ENCODE measurements around the gene DYRK2.

The DYRK2 gene

DNA sequence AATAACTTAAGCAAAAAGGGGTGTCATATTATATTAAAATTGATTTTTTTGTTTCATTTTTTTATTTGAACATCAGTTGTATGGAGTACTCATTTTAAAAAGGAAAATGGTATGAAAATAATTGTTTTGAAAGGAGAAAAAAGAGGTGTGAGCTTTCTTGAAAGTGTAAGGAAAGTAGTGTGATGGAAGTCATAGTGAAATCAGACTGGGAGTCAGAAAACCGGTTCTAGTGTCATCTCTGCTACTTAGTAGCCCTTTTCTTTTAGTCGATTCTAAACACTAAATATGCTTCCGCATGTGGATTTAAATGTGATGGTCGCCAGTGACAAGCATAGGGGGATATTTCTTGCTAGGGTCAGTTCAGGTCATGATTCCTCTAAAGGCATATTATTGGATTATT, 1.8 kb upstream of the DYRK2 start:
- no peak for DNase-seq

DNA sequence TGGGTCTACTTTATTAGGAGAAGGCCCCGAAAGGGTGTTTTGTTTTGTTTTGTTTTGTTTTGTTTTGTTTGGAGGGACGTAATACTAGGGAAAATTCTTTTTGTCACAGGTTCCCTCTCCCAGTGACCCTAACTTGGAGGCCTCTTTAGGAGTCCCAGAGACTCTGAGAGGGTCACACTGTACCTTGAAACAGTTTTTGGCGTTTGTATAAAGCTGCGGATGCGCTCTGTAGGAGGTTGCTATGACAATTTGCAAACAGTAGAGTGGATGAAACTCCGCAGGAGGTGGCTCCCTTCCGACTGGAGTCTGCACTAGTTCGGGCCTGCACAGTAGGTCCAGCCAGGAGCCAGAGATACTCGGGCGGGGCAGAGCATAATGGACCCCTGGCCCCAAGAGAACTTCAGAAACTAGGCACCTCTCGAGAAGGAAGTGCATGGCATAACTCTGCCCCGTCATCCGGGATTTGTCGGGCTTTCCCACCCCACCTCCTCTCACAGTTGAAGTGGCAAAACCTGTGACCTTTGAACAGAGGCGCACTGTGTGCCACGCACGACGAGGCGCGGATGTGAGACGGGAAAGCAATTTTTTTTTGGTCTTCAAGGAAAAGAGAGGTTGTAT, 1.3 kb upstream of the DYRK2 start:
- DNase-seq, result peak; percentile 45

DNA sequence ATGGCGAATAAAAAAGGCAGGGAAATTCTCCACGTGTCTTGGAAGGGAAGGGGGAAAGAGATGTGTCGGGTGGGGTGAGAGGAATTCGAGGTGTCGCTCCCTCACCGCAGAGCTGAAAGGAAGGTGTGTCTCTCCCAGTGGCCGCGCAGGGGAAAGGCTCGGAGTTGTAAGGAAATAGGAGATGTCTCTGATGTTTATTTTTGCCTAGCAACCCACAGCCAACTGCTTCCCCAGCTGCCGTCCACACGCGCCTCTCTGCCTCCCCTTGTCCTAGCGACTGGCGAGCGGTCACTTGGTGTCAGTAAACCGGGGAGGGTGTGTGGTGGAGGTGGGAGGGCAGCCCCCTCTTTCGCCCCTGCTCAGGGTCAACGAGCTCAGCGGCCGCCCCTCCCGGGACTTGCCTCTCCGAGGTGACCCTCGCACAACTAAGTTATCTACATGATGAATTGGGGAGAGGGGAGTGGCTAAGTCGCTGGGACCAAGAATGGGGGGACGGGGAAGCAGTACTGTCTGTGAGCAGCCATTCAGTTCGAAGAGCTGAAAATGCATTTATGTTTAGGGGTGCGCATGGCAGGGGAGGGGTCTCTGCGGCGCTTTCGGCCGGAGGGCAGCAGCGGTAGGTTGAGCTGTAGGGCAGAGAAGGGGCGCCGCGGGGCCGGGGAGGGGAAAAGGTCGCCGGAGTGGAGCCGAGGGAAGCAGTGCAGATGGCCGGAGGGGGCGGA, 585 bp upstream of the DYRK2 start:
- DNase-seq, result no peak

DNA sequence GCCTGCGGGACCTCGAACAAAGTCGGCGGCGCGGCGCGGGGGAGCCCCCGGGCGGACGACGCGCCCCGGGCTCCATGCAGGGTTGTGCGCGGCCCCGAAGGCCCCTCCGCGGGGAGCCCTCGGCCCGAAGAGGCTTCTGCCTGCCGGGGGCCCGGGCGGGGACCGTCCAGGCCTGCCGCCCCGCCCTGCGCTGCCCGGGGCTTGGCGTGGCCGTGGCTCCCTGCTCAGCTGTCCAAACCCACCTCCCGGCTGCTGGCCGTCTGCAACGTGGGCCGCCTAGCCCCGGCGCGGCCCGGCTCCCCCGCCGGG, 670 bp downstream of the DYRK2 start:
- no peak for DNase-seq

DNA sequence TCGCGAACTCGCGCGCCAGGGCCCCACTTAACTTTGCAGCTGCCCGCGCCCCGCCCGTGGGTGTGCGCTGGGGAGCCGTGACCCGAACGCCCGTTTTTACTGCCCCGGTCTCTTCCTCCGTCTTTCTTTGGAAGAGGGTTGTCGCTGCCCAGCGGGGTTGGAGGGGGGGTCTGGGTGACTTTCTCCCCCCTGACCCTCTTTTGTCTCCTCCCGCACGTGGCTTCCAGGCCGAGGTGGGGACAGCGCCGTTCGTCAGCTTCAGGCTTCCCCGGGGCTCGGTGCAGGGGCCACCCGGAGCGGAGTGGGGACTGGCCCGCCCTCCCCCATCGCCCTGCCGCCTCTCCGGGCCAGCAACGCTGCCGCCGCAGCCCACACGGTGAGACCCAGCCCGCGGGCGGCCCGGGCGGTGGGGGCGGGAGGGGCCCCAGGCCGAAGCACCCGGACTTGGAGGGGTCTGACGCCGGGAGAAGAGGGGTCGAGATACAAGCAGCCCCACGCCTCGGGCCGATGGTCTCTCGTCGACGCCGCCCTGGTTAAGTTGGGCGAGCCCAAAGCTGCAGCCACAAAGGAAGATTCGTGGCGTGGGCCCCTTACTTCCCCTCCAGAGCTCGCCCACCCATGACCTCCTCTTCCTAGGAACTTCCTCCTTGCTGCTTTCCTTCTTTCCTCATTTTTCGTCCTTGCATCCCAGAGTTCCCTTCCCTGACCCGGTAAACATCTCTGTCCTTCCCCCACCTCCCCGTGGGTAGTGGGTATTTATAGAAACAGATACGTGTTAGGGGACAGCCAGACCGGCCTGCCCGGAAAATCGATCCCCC, 1.2 kb downstream of the DYRK2 start:
- peak; percentile 66 for DNase-seq

DNA sequence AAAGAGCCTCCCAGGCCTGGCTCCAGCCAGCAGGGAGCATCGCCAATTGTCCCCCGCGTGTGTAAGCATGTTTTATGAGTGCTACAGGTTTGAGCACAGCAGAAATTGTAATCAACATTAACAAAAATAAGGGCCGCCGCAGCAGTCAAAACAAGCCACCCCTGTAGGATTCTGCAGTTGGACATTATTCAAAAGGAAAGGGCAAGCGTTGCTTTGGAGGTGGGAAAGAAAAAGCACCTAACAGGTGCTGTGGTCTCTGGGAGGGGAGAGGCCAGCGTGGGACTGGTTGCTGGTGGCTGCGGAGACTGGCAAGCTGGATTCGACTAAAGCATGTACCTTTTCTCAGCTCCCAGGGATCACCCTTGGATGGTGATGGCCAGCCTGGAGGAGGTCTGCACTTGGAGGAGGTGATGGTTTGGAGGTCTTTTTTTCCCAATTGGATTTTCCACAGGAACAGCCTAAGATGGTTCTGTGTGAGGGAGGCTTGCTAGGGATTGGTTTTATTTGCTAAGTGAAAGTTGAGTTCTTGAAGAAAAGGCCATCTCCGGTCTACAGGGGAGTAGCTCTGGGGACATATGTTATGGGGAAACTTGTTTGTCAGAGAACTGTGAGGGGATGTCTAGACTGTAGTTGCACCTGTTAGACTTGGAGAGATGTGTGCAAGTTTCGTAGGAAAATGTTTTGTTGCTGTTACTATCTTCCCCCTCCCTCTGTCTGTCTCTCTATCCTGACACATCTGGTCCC, 2.0 kb downstream of the DYRK2 start:
- DNase-seq, result peak; percentile 38

DNA sequence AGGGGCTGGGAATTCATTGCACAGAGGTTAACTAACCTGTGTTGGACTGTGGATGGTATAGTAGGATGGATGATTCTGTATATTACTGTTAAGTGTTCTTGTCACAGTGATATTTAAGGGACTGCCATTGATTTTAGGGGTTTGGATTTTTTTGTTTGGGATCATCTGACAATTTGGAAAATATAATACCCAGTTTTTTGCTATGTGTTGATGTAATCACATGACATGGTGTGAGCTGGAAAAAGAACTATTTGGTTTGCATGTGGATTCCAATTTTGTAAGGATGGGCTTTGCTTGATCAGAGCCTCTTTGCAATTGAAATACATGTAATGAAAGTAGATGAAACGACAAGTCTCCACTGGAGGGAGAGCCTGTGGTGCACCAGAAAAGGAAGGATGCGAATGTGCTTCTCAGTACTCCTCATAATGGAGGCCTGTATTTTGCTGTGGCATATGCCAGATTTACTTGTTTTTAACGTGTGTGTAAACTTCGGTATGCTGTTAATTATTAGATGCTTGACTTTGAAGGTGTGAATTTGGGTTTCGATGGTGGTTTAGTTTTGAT, 2.7 kb downstream of the DYRK2 start:
- DNase-seq, result no peak

DNA sequence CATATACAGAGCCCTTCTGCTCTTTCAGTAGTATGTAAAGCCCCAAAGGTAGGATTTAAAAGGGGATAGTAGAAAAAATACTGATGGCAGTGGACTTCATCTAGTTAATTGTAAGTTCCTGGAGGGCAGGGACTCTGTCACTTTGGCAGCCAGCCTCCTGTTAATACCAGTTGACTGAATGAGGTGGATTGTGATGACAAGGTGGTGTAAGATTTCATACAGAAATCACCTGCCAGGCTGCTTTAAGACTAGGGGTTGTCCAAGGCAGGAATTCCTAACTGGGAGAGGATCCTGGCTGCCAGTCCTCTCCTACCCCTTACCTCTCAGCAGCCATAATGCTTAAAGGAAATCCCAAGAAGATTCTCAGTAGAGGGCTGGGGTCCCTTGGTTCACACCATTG, 7.3 kb downstream of the DYRK2 start:
- DNase-seq, result no peak

DNA sequence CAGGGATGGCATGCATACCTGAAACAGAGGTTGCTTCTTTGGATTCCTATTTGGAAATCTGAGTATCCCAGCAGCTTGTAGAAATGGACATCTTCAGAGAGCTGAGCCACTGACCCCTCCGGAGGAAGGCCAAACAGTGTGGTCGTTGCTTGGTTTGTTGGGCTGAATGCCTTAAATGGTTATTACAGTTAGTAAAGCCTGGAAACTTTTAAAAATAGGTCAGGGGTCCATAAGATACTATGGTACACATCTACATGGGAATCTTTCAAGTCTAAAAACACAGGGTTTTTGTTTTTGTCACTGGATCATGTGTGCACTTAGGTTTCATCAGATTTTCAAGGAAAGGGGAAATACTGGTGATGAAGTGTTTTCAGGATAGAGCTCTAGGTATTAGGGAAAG, 7.7 kb downstream of the DYRK2 start:
- no peak for DNase-seq

DNA sequence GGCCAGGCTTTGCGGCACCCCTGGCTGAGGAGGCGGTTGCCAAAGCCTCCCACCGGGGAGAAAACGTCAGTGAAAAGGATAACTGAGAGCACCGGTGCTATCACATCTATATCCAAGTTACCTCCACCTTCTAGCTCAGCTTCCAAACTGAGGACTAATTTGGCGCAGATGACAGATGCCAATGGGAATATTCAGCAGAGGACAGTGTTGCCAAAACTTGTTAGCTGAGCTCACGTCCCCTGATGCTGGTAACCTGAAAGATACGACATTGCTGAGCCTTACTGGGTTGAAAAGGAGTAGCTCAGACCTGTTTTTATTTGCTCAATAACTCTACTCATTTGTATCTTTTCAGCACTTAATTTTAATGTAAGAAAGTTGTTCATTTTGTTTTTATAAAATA, 9.9 kb downstream of the DYRK2 start:
- DNase-seq, result no peak

DNA sequence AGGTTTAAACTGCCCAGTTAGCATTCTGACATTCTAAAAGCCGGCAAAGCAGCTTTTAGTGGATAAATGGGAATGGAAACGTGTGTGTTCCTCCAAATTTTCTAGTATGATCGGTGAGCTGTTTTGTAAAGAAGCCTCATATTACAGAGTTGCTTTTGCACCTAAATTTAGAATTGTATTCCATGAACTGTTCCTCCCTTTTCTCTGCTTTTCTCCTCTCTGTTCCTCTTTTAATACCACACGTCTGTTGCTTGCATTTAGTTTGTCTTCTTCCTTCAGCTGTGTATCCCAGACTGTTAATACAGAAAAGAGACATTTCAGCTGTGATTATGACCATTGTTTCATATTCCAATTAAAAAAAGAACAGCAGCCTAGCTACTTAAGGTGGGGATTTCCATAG, 10.7 kb downstream of the DYRK2 start:
- no peak for DNase-seq

DNA sequence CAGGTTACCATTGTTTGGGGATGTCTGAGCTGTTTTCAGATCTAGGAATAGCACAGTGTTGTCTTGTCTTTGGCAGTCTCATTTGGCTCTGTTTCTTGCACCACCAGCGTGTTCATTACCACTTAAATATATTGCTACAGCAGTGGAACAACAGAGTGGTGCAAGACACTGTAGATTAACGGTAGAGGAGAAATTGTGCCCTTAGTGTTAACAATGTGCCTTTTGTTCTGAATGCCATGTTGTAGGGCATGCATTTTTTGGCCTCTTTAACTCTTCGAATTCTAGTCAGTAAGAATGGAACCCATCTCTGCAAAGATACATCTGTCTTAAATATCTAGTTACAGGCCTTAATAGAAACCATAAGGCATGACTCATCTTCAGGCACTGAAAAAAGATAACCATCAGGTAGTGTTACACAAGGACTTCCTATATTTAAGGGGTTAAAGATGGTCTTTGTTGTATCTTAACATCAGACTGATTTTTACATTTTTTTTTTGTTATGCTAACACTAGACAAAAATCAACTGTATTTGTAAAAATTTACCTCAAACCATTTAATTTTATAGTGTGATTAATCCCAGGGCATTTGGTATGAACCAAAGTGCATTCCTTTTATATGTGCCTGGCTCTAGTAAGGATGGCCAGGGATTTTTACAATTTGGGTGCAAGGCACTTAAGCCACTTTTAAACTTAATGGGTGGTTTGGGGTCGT, 12.9 kb downstream of the DYRK2 start:
- no peak for DNase-seq

DNA sequence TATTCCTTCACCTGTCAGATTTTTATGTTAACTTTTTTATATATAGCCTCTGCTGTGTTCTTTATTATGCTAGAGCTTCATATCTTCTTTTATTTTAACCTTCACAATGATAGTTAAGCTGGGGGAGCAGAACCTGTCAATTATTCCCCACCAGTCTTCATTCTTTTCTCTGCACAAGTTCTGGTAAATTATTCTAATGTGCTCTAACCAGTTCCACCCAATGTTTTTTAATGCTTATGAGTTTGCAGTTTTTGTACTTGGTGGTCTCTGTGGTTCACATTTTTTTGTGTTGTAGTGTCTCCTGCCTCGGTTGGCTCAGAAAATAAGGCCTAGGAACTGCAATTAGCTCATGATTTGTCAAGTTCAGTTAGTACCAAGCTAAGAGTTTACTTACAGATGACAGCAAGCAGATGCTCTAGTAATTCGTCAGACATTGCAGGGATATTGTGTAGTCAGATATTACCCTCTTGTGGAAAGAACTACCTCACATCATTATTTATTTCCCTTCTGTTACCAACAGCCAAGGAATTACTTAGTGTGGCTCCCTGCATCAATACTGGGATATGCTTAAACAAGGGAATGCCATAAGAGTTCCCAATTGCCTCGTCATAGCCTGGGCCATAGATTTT, 14.5 kb downstream of the DYRK2 start:
- DNase-seq, result no peak

DNA sequence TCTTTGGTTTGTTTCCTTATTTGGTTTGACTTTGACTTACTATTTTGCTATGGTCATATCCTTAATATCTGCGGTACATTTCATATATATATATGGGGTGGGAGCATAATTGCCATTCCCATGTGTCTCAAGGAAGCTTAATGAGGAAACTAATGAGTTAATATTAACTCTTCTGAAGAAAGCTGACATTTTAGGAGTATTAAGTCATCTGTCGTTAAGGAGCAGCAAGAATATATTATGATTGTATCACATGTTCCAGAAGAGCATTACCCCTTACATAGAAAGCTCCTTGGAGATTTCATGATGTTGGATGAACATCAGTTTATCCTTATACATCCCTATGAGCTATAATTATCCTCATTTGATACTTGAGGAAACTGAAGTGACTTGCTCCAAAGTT, 15.6 kb downstream of the DYRK2 start:
- no peak for DNase-seq

DNA sequence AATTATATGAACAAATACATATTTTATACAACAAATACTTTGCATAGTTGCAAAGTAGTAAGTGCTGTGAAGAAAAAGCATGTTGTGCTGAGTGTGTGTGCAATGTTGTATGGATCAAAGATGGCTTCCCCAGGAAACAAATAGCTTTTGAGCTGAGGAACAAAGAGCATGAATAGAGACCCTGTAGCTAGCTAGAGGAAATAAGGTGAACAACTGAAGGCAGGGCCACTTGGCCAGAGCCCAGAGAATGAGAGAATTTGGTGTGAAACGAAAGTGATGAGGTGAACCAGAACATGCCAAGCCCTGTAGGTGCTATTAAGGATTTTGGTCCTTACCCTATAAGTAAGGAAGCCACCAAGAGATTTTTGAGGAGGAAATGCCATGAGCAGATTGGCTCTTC, 17.1 kb downstream of the DYRK2 start:
- DNase-seq, result no peak

DNA sequence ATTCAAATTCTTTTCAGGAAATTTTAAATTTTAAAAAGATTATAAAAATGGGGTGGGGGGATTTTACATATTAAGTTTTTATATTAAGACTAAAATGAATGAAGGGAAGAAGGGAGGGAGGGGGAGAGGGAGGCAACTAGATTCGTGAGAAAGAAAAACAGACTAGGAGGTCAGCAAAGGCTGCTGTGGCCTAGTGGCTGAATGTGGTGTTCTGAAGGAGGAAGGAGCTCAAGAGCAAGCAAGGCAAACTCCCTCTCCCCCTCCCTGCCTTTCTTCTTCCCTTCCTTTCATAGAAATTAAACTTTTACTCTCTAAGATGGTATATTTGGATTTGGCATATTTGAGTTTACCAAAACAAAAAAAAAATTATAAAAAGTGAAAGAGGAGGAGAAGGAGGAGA, 18.1 kb downstream of the DYRK2 start:
- DNase-seq, result no peak

DNA sequence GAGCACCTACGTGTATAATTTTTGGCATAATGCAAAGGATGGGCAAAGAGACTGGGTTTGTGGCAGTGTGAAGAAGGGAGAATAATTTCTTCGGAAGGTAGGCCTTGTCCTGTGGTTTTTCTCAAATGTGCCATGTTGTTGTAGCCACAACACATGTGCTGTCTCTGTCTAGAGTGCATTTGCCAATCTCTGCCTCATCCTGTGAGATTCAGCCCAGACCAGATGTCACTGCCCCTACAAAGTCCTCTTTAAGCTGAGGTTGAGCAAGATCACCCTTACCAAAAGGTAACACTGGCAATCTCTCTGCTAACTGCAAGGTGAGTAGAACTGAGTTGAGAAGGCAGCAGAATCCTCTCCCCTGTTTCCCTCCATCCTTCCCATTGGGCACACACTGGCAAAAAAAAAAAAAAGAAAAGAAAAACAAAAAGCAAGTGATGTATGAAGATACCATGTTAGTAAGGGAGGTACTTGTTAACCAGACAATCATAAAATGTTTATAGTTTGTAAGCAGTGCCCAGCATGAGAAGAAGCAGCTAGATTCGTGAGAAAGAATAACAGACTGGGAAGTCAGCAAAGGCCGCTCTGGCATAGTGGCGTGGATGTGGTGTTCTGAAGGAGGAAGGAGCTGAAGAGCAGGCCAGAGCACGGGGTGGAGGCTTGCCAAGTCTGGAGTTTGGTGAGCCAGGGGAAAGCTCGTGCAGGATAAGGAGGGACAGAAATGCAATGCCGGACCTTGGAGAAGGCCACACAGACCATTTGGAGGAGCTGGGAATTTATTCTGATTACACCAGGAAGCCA, 18.9 kb downstream of the DYRK2 start:
- DNase-seq, result no peak

DNA sequence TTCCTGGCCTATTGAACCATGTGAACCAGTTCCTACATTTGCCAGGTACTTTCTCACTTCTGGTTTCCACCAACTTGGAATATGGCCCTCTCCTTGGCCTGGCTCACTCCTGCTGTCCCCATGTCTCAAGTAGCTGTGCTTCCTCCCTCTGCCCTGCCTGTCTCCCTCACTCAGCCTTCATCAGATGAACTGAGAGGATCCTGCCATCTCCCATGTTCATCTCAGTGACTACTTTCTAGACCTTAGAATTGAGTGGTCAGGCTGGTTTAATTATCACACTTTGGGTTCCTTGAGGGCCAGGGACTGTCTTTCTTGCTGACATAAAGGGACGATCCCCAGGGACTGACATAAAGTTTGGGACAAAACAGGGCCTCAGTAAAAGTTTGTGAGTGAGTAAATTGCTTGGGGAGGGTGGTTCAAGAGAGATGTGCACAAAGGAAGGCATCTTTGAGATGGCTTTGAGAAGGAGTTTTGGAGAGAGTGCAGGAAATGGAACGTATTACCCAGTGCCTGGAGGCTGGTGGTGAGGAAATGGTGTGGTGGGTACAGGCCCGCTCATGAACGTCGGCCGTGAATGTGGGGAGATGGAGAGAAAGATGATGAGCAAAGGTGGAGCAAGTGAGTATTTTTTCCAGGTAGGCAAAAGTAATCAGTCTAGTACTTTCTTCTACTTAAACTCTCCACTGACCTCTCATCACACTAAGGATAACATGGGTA, 20.8 kb downstream of the DYRK2 start:
- no peak for DNase-seq

DNA sequence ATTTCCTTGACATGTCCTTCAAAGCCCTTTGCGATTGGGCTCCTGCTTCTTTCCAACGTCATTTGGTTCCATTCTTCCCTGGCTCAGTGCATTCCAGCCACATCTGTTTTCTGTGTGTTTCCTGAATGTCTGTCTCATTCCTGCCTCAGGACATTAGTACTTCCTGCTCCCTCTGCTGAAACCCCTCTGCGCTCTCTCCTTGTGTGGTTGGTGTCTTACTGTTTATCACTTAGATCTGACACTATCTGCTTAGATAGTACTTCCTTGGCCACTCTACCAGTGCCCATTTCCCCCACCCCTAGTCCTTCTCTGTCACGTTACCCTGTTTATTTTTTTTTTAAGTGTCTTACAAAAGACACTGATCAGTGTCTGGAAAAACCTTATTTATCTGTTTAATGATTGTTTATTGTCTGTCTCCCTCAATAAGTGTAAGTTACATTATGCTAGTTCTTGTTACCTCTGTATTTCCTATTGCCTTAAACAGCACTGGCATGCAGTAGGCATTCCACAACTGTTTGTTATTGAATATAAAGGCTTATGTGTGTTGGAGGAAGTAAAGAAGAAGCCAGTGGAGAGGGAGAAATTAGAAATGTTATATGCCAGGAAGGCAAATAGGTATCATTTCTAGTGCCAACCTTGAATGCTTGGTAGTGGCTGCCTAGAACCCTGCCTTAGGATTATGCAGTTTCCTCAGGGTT, 21.5 kb downstream of the DYRK2 start:
- no peak for DNase-seq

DNA sequence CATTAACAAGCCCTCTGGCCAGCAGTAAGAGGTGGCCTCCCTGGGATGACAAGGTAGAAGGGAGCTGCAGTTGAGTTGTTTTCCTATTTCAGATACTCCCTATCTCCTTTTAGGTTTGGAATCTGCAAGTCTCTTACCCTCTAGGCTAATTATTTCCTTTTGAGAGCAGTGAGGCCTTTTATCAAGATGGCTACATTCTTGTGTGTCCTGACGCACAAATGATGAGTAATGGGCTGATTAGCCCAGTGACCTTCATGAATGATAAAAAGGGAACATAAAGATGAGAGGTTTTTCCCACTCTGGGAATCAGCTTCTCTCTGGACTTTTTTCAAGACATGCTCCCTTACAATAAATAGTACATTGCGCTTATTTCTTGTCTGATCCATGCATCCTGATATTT, 22.9 kb downstream of the DYRK2 start:
- no peak for DNase-seq
